GM21367 (cell line): ENCODE data around the gene SDHAF1.

Source experiments
- ATAC-seq: cut with Tn5 transposase; IDR thresholded peaks from one replicate; pipeline ENCODE4 v1.9.1; 2021; ENCODE audit not compliant: unreplicated experiment

The SDHAF1 gene

GRCh38 chr19:35986664-35987570 is 8.1 kb upstream of the SDHAF1 start:
- no peak for ATAC-seq

- ATAC-seq = no peak
Observed at GRCh38 chr19:35987571-35987896, 7.5 kb upstream of the SDHAF1 start.

DNA sequence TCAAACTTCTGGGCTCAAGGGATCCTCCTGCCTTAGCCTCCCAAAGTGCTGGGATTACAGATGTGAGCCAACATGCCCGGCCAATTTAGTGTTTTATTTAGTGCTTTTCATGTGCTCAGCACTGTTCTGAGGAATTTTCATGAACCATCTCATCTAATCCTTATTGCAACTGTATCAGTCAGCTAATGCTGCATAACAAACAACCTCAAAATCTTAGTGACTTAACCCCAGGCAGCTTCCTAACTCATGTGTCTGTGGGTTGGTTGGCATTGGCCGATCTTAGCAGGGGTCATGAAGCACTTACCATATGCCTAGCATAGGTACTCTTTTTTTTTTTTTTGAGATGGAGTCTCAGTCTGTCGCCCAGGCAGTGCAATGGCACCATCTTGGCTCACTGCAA is 6.2 kb upstream of the SDHAF1 start:
- ATAC-seq = no peak

GRCh38 chr19:35990156-35990555 is 4.8 kb upstream of the SDHAF1 start:
- no peak for ATAC-seq

GRCh38 chr19:35990771-35991730 is 3.9 kb upstream of the SDHAF1 start:
- ATAC-seq = no peak

DNA sequence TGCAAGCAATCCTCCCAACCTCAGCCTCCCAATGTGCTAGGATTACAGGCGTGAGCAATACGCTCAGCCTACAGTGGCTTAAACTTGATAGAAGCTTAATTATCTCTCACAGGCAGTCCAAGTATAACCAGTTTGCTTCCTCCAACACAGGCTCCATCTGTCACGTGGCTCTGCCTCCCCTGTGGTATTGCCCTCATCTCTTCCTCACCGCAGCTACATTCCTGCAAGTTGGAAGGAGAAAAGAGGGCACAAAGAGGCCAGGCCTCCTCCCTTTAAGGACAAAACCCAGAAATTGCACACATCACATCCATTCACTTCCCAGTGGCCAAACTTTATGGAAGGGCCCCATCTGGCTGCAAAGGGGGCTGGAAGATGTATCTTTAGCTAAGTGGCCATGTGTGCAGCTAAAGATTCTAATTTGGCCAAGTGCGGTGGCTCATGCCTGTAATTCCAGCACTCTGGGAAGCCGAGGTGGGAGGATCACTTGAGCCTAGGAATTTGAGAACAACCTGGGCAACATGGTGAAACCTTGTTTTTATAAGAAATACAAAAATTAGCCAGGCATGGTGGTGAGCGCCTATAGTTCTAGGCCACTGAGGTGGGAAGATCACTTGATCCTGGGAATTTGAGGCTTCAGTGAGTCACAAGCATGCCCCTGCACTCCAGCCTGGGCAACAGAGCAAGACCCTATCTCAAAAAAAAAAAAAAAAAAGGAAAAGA is 3.1 kb upstream of the SDHAF1 start:
- no peak for ATAC-seq

- no peak for ATAC-seq
Observed at GRCh38 chr19:35992907-35993765, 1.9 kb upstream of the SDHAF1 start.

DNA sequence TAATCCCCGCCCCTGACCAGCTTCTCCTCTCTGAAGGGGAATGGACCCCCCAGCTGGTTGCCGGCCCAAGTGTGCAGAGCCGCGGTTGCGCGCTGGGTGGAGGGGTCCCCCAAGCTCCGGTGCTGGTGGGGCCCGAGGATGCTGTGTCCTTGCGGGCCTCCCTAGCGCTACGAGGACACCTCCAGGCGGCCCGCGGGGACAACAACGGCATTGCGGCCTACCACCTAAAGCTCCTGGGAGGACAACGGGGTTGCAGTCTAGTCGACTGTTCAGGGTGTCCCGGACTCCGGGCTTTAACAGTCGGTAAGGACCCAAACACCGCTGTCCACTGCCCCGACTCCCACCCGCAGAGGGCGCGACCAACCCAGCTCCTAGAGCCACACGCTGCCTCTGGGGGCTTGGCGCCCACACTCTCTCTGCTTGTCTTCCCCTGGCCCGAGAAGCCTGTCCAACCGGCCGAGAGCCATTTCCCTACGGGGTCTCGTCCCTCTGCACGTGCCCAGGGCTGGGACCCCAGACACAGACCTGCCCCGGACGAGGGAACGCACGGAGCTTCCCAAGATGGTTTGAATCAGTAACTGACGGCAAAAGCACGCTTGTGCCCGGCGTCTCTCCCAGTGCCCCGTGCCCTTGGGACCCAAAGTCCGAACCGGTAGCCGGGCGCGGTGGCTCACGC is 927 bp upstream of the SDHAF1 start:
- no peak for ATAC-seq

DNA sequence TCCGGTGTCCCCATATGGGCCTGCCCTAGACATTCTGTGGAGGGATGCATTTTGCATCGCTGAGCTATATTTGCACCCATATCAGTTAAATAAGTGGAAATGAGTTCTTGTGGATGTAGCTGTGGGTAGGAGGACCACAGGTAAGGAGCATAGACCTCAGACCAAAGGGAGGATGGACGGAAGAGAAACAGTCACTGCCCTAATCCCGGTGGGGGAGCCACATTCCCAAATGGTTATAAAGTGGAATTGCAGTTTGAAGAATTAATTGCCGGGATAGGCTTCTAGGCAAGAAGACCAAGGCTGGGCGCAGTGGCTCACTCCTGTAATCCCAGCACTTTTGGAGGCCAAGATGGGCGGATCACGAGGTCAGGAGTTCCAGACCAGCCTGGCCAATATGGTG is 1.8 kb downstream of the SDHAF1 start:
- no peak for ATAC-seq

DNA sequence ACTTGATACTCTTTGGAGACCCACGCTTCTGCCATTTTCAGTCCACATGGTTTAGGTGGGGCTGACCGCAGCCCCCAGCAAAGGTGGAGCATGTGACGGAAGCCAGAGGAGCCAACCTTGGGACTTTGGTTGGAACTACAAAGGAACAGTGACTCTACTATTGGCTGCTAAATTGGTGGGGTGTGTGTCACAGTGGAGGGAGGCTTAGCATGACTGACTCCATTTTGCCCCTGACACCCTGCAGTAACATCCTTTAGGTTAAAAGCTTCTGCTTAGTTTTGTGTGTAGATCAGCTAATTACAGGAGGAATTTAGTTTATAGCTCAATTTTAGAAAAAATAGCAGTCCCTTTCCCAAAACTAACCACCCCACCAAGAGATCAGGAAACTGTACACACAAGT is 6.6 kb downstream of the SDHAF1 start:
- no peak for ATAC-seq

DNA sequence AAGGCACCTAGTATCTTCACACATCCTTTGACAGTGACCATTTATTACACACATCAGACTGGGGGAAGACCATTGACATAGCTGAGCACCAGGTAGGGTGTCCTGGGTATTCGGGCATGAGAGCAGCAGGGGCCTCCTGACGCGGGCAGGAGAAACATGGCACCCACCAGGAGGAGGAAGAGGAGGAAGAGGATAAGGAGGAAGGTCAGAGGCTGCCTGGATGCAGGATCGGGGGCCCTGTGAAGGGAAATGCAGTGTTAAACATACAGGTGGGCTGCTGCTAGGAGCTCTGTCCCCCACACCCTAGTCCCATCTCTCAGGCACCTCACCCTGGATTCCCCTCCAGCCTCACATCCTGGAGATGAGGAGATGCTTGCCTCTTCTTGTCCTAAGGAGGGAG is 8.3 kb downstream of the SDHAF1 start:
- ATAC-seq = no peak

DNA sequence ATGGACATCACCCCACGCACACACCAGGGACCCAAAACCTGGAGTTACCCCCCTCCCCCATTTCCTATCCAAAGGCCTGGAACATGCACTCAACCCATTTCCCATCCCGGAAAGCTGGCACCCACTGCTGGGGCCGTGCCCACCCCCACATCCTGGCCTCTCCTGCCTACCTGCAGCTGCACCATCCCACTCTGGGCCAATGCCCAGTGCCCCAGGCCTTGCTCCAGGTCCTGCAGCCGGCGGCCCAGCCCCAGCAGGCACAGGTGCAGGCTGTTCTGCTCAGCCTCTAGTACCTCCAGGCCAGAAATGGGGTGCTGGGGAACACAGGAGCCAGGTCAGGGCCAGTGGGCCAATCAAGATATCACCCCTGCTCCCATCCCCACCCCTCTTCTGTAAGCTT is 12.0 kb downstream of the SDHAF1 start:
- ATAC-seq = no peak

DNA sequence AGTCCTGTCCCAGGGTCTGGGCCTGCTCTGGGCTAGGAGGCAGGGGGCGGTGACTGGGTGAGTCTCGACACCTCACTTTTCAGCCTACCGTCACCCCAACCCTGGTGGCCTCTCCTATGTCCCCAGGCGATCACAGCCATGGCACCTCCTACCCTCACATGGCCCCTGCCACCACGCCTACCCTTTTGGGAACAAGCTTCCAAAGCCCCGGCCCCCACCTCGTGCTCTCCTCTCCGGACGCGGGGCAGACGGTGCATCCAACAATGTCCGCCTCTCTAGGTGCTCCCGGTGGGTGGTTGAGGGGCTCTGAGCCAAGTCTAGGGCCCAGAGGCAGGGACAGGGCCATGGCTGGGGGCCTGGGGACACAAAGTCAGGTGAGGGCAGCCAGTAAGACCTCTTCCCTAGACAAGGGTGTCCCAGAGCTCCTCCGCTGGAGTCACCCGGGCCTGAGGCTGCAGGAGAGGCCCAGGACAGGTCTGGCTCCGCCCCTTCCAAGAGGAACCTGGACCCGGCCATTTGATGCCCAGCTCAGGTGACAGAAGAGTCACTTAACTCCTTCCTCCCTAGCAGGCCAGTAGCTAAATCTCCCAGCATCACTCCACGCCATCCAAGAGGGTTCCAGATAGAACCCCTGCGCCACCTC is 13.5 kb downstream of the SDHAF1 start, which contains the start of gene SYNE4:
TSS of gene SYNE4 (minus strand) at position 478 of the 643 bp plus-strand sequence. CDS start at position 346, 132 bp downstream.
- no peak for ATAC-seq

DNA sequence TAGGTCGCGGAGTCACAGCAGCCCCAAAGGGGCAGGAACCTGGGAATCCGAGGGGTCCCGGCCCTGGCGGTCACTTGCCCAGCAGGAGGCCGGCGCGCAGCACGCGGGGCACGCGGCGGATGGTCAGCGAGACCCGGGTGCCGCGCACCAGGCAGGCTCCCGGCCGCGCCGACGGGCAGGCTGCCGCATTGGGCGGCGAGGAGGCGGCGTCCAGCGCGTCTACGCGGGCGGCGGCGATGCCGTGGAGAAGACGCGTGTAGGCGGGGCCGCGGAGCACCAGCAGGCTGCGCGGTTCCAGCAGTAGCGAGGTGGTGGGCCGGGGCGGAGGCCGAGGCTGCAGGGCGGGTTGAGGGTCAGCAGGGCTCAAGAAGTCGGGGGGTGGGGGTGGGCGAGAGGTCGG is 14.2 kb downstream of the SDHAF1 start:
- no peak for ATAC-seq

- ATAC-seq = no peak
Observed at GRCh38 chr19:36009633-36010379, 14.8 kb downstream of the SDHAF1 start.

DNA sequence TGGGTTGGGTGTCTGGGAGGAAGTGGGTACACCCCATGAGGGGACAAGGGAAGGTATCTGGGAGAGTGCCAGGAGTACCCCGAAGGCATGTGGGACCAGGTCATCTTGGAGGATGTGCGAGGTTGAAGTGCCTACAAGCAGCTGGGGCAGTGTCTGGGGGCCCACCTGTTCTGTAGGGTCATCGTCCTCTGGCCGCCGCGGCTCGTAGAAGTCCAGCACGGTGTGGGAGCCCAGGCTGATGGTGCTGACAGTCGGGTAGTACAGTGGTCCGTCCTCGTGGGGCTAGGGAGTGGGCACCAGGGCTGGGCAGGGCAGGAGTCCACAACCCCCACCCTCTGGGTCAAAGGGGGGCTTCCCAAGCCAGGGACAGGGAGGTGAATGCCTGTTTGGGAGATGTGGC is 15.4 kb downstream of the SDHAF1 start:
- ATAC-seq = no peak

GRCh38 chr19:36013280-36014011 is 18.5 kb downstream of the SDHAF1 start:
- no peak for ATAC-seq
